Measurements from ENCODE around the gene RPL12.

- TF ChIP-seq CTCF (IDR thresholded peaks at IDR 0.05) (no peak), POLR2AphosphoS5 (IDR thresholded peaks at IDR 0.05) (no peak)
Measured at GRCh38 chr9:127452691-127453090, 1.5 kb upstream of the RPL12 start.

All from suprapubic skin (tissue), 3 donors.